Measurements from ENCODE around the gene OSBPL7. TPM values are rescaled to one million over a fixed set of nuclear protein-coding genes. Genes with fewer than 3 reads are reported as not detected.

Gene OSBPL7
- total RNA-seq, 1 donor from 2014 or later, result 28.0 TPM

- no peak for DNase-seq (ENCODE audit: low spot score)
- Mint-ChIP-seq H3K27ac (ENCODE audit: unreplicated experiment) (no peak overlapping the region), H3K4me1 (ENCODE audit: unreplicated experiment) (peaks cover 23% of the 10 kb centered on the region), H3K27me3 (ENCODE audit: unreplicated experiment) (peaks cover 12% of the 10 kb centered on the region), H3K36me3 (ENCODE audit: low read depth, unreplicated experiment) (no peaks in the 10 kb centered on the region), H3K4me3 (ENCODE audit: unreplicated experiment) (no peak overlapping the region), H3K9me3 (ENCODE audit: unreplicated experiment) (no peaks in the 10 kb centered on the region)
- no peak for TF ChIP-seq CTCF (IDR thresholded peaks at IDR 0.05; ENCODE audit: unreplicated experiment)
These were observed 46.4 kb upstream of the OSBPL7 start for GRCh38 chr17:47867813-47868533.

GRCh38 chr17:47866941-47867340 lies 45.3 kb upstream of the OSBPL7 start:
- peaks cover 11% of the 10 kb centered on the region for H3K27me3 Mint-ChIP-seq (ENCODE audit: unreplicated experiment)
- no peaks in the 10 kb centered on the region for H3K36me3 Mint-ChIP-seq (ENCODE audit: low read depth, unreplicated experiment)
- H3K4me3 Mint-ChIP-seq (ENCODE audit: unreplicated experiment), result no peak overlapping the region
- H3K9me3 Mint-ChIP-seq (ENCODE audit: unreplicated experiment), result no peaks in the 10 kb centered on the region
- H3K4me1 Mint-ChIP-seq (ENCODE audit: unreplicated experiment), result peaks cover 20% of the 10 kb centered on the region
- TF ChIP-seq CTCF (IDR thresholded peaks at IDR 0.05; ENCODE audit: unreplicated experiment), result no peak
- no peak overlapping the region for H3K27ac Mint-ChIP-seq (ENCODE audit: unreplicated experiment)
- no peak for DNase-seq (ENCODE audit: low spot score)

GRCh38 chr17:47864791-47865216 lies 43.2 kb upstream of the OSBPL7 start:
- H3K27ac Mint-ChIP-seq (ENCODE audit: unreplicated experiment), result no peak overlapping the region
- H3K9me3 Mint-ChIP-seq (ENCODE audit: unreplicated experiment), result no peaks in the 10 kb centered on the region
- no peak for TF ChIP-seq CTCF (IDR thresholded peaks at IDR 0.05; ENCODE audit: unreplicated experiment)
- H3K36me3 Mint-ChIP-seq (ENCODE audit: low read depth, unreplicated experiment), result no peaks in the 10 kb centered on the region
- no peak for DNase-seq (ENCODE audit: low spot score)
- H3K4me3 Mint-ChIP-seq (ENCODE audit: unreplicated experiment), result no peak overlapping the region
- H3K4me1 Mint-ChIP-seq (ENCODE audit: unreplicated experiment), result peaks cover 8% of the 10 kb centered on the region
- peaks cover 11% of the 10 kb centered on the region for H3K27me3 Mint-ChIP-seq (ENCODE audit: unreplicated experiment)

- Mint-ChIP-seq H3K4me1 (ENCODE audit: unreplicated experiment) (peaks cover 16% of the 10 kb centered on the region), H3K27me3 (ENCODE audit: unreplicated experiment) (peaks cover 15% of the 10 kb centered on the region), H3K36me3 (ENCODE audit: low read depth, unreplicated experiment) (no peaks in the 10 kb centered on the region), H3K4me3 (ENCODE audit: unreplicated experiment) (no peak overlapping the region), H3K9me3 (ENCODE audit: unreplicated experiment) (no peaks in the 10 kb centered on the region), H3K27ac (ENCODE audit: unreplicated experiment) (no peak overlapping the region)
- TF ChIP-seq CTCF (IDR thresholded peaks at IDR 0.05; ENCODE audit: unreplicated experiment), result no peak
- no peak for DNase-seq (ENCODE audit: low spot score)
These were observed 41.2 kb upstream of the OSBPL7 start for GRCh38 chr17:47862621-47863440.

GRCh38 chr17:47860386-47860785 lies 38.8 kb upstream of the OSBPL7 start:
- Mint-ChIP-seq H3K4me3 (ENCODE audit: unreplicated experiment) (no peak overlapping the region), H3K27me3 (ENCODE audit: unreplicated experiment) (peaks cover 8% of the 10 kb centered on the region), H3K36me3 (ENCODE audit: low read depth, unreplicated experiment) (no peaks in the 10 kb centered on the region), H3K27ac (ENCODE audit: unreplicated experiment) (no peak overlapping the region), H3K9me3 (ENCODE audit: unreplicated experiment) (no peaks in the 10 kb centered on the region), H3K4me1 (ENCODE audit: unreplicated experiment) (peaks cover 39% of the 10 kb centered on the region)
- no peak for DNase-seq (ENCODE audit: low spot score)
- no peak for TF ChIP-seq CTCF (IDR thresholded peaks at IDR 0.05; ENCODE audit: unreplicated experiment)

Measured in endothelial cell (in vitro differentiated cells).